K562 (cell line): ENCODE measurements around the gene GPR83. TPM values are rescaled to one million over a fixed set of nuclear protein-coding genes. Genes with fewer than 3 reads are reported as not detected.

Experiments used
- ATAC-seq: fragments of 200-7000 bp; cut with Tn5 transposase; 3 replicates; pipeline ENCODE4 v1.9.1; 2020; ENCODE audit warnings: moderate library complexity
- BruUV-seq: library from RNA; stranded (reverse); fragments of 400-500 nt; replicated peaks from 2 replicates; lab custom pipeline; 2021; lab: Mats Ljungman, UMichigan
- CTCF ChIA-PET: fragments of 300-600 bp; formaldehyde crosslinking; extraction: SDS; loops from one replicate; lab custom pipeline; 2021; ENCODE audit warnings: low intra/inter-chr PET ratio; lab: Yijun Ruan, JAX
- POLR2A ChIA-PET: fragments of 300-600, 350-650 bp; sonication (Branson Sonifier 250); formaldehyde crosslinking; extraction: SDS; loops from one replicate; lab custom pipeline; 2021; ENCODE audit warnings: antibody characterized with exemption, inconsistent platforms; lab: Yijun Ruan, JAX
- DNase-seq, 4 experiments: peaks; one replicate each; pipeline versions ENCODE4 v3.0.0 to v3.0.0-alpha.2; 2011 to 2018; ENCODE audit warnings: low spot score in 3 of 4, mixed read lengths in 3 of 4; ENCODE audit errors: extremely low read depth in 1 of 4
- FAIRE-seq: peaks from 2 replicates; lab custom pipeline; 2011; peaks lifted over from hg19 to GRCh38; lab: Jason Lieb, UNC
- H2AFZ ChIP-seq: 2 replicates; pipeline ENCODE4 v1.6.0; 2011; ENCODE audit warnings: low read depth, low read length, control low read depth, inconsistent platforms
- H3K27ac ChIP-seq: fragments of 200-600 bp; 3 replicates; pipeline ENCODE4 v1.8.0; 2011; ENCODE audit warnings: low read depth, mild to moderate bottlenecking, control low read depth, inconsistent platforms, low read length, moderate library complexity, mixed read lengths; ENCODE audit errors: extremely low read depth
- H3K27me3 ChIP-seq, 2 experiments: fragments of 300-600 bp in 1 of 2; 2 replicates in 1 of 2; 3 replicates in 1 of 2; pipeline versions ENCODE4 v1.6.0 to v1.8.0; 2011; ENCODE audit warnings: inconsistent platforms in 2 of 2, low read length in 2 of 2, mild to moderate bottlenecking in 1 of 2, mixed read lengths in 1 of 2, moderate library complexity in 1 of 2; ENCODE audit not compliant: control insufficient read depth in 2 of 2, insufficient read depth in 2 of 2
- H3K36me3 ChIP-seq: fragments of 300-600 bp; 3 replicates; pipeline ENCODE4 v1.8.0; 2011; ENCODE audit warnings: mild to moderate bottlenecking, low read length, inconsistent platforms; ENCODE audit not compliant: control insufficient read depth, insufficient read depth
- H3K4me1 ChIP-seq, 2 experiments: fragments of 200-600 bp in 1 of 2; replicated peaks in 1 of 2; 2 replicates in 1 of 2; 3 replicates in 1 of 2; pipeline versions ENCODE4 v1.5.1 to v1.8.0; 2011; ENCODE audit warnings: inconsistent platforms in 2 of 2, low read length in 2 of 2, mild to moderate bottlenecking in 1 of 2, mixed read lengths in 1 of 2, moderate library complexity in 1 of 2; ENCODE audit not compliant: control insufficient read depth in 2 of 2, insufficient read depth in 2 of 2
- H3K4me2 ChIP-seq: 2 replicates; pipeline ENCODE4 v1.6.1; 2011; ENCODE audit warnings: low read length, control low read depth, inconsistent platforms, mixed read lengths; ENCODE audit not compliant: insufficient read depth
- H3K4me3 ChIP-seq: fragments of 200-600 bp; sonication (generic), shearing (Covaris generic); 2 replicates; pipeline ENCODE4 v1.5.1; 2016; ENCODE audit warnings: control low read depth, inconsistent platforms
- H3K79me2 ChIP-seq: fragments of 200-600 bp; 3 replicates; pipeline ENCODE4 v1.8.0; 2011; ENCODE audit warnings: low read length, inconsistent platforms; ENCODE audit not compliant: control insufficient read depth, insufficient read depth
- H3K9ac ChIP-seq, 2 experiments: 2 replicates each; pipeline versions ENCODE4 v1.6.0 to v1.6.1; 2011; ENCODE audit warnings: low read depth in 2 of 2, low read length in 2 of 2, control low read depth in 1 of 2, inconsistent platforms in 1 of 2, mild to moderate bottlenecking in 1 of 2, mixed read lengths in 1 of 2; ENCODE audit not compliant: insufficient read depth in 1 of 2
- H3K9me1 ChIP-seq: one replicate; pipeline ENCODE4 v1.6.0; 2011; ENCODE audit warnings: inconsistent platforms, mild to moderate bottlenecking, low read length, moderate library complexity; ENCODE audit not compliant: control insufficient read depth, insufficient read depth
- H3K9me3 ChIP-seq: replicated peaks from 2 replicates; pipeline ENCODE4 v1.5.1; 2011; ENCODE audit warnings: low read depth, low read length, inconsistent platforms; ENCODE audit not compliant: control insufficient read depth, insufficient read depth
- H4K20me1 ChIP-seq: replicated peaks from 2 replicates; pipeline ENCODE4 v1.6.1; 2011; ENCODE audit warnings: low read length, inconsistent platforms, mixed read lengths; ENCODE audit not compliant: control insufficient read depth, insufficient read depth
- CXXC5 ChIP-seq: fragments of 250-450 bp; sonication (Bioruptor Pico); IDR thresholded peaks from 2 replicates; pipeline ENCODE4 v1.8.0; 2022; ENCODE audit warnings: inconsistent platforms, mild to moderate bottlenecking, moderate library complexity
- MEF2D ChIP-seq: conservative IDR thresholded peaks from 2 replicates; pipeline ENCODE4 v1.6.1; 2016; ENCODE audit warnings: low read depth, missing genetic modification characterization, missing compliant biosample characterization
- NR2F6 ChIP-seq: fragments of 450-650 bp; formaldehyde crosslinking; IDR thresholded peaks from 2 replicates; pipeline ENCODE4 v1.4.0; 2020; ENCODE audit warnings: mild to moderate bottlenecking
- PHF20 ChIP-seq: fragments of 450-650 bp; IDR thresholded peaks from 2 replicates; pipeline ENCODE4 v1.6.1; 2018; ENCODE audit not compliant: partially characterized antibody
- POU5F1 ChIP-seq: fragments of 150-350 bp; IDR thresholded peaks from 2 replicates; pipeline ENCODE4 v1.6.1; 2014; ENCODE audit warnings: borderline replicate concordance, low read length, low read depth, mild to moderate bottlenecking; ENCODE audit not compliant: partially characterized antibody
- RBM14 ChIP-seq: fragments of 200-400 bp; formaldehyde crosslinking; IDR thresholded peaks from 2 replicates; pipeline ENCODE4 v1.6.1; 2018; ENCODE audit warnings: low read depth, mild to moderate bottlenecking, low read length, moderate library complexity, borderline replicate concordance; ENCODE audit not compliant: insufficient read depth
- ZNF408 ChIP-seq: fragments of 250-450 bp; sonication (Bioruptor Pico); IDR thresholded peaks from 2 replicates; pipeline ENCODE4 v1.4.0; 2020; ENCODE audit warnings: low read depth, mild to moderate bottlenecking, moderate library complexity
- WGBS: fragments of 100-300 bp; shearing (Covaris generic); methylation state at CpG from one replicate; pipeline ENCODE4 v1.1.6; 2016; ENCODE audit warnings: low coverage, mixed read lengths; ENCODE audit not compliant: insufficient coverage; ENCODE audit errors: missing lambda C conversion rate; 5-methylcytosine and 5-hydroxymethylcytosine counted together
- in situ Hi-C: fragments of 300-500 bp; cut with MboI; formaldehyde crosslinking; loops from 4 replicates; pipeline ENCODE4 v1.15.0; 2018; ENCODE audit warnings: inconsistent platforms, mixed read lengths
- intact Hi-C: fragments of 100-400 bp; cut with micrococcal nuclease; formaldehyde crosslinking; loops from 2 replicates; pipeline ENCODE4 v1.14.2; 2022
- polyA plus RNA-seq, 8 experiments: library from polyadenylated mRNA; depleted of rRNA in 4 of 8; stranded (reverse) in 5 of 8; unstranded in 3 of 8; fragments of >200 nt; fragmentation: Nextera tagmentation in 2 of 8; fragmentation: Illumina TruSeq in 1 of 8; extraction: Ambion mirVana in 2 of 8; extraction: Trizol in 1 of 8; gene quantifications; 2 replicates each; pipeline versions ENCODE4 v1.2.1 to v1.2.3, GENCODE V29; 2011 to 2014; ENCODE audit warnings: inconsistent platforms in 1 of 8, missing spikeins in 1 of 8
- total RNA-seq, 7 experiments: library from RNA; depleted of rRNA in 6 of 7; stranded (reverse); fragments of >200 nt in 6 of 7; fragmentation: Illumina TruSeq in 2 of 7; extraction: Trizol in 2 of 7; gene quantifications; 2 replicates each; pipeline versions ENCODE4 v1.2.1 to v1.2.3, GENCODE V29; 2011 to 2021; ENCODE audit warnings: low replicate concordance in 1 of 7
- TF ChIP-seq, protein P1 (sequence below): sonication (generic); formaldehyde crosslinking; IDR thresholded peaks from 2 replicates; pipeline ENCODE4 v1.8.0; 2023; ENCODE audit warnings: missing genetic modification reagents, mild to moderate bottlenecking, borderline replicate concordance
- TF ChIP-seq, protein P2 (sequence below): sonication (generic); formaldehyde crosslinking; IDR thresholded peaks from 2 replicates; pipeline ENCODE4 v1.9.0; 2022; ENCODE audit warnings: mild to moderate bottlenecking, missing genetic modification reagents

The GPR83 gene
- total and polyA plus RNA-seq, 9 of the 15 experiments (the other 6 are each of a cell fraction or from before 2014, with no cell fraction given), result 0.03 to 0.13 (median 0.08) TPM; not detected in 2

DNA sequence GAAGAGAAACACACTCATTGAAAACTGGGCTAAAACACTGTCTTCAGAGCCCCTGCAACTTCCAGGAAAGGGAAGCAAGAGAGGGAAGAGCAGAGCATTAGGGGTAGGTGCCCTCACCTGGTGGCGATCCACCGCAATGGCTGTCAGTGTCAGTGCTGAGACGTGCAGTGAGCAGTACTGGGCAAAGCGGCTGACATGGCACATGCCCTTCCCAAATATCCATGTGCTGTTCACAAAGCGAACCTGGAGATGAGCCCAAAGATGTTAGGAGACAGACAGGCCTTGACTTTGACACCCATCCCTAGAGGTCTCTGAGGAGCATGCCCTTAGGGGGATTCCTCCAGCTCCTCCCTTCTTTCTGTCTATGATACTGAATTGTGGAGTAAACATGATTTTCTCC is 4.9 kb downstream of the GPR83 start:
- no peaks in the 10 kb centered on the region for H4K20me1 ChIP-seq
- WGBS, result 0% methylated on average over 5 of the region's 5 CpGs
- H3K4me2 ChIP-seq, result no peak overlapping the region
- ATAC-seq (no peak), FAIRE-seq (no peak), DNase-seq (no peak)
- no peak overlapping the region for H3K4me3 ChIP-seq
- ChIA-PET POLR2A (no interaction called here), CTCF (no interaction called here)
- no peak overlapping the region for H3K9ac ChIP-seq
- BruUV-seq, result no TSS peak
- in situ Hi-C loops, result no loop called here
- H3K4me1 ChIP-seq, result peaks cover 0 to 6% of the 10 kb centered on the region in 2 experiments; a peak in 3 of 5 replicates
- H3K79me2 ChIP-seq, result no peaks in the 10 kb centered on the region
- TF ChIP-seq, protein P1, sequence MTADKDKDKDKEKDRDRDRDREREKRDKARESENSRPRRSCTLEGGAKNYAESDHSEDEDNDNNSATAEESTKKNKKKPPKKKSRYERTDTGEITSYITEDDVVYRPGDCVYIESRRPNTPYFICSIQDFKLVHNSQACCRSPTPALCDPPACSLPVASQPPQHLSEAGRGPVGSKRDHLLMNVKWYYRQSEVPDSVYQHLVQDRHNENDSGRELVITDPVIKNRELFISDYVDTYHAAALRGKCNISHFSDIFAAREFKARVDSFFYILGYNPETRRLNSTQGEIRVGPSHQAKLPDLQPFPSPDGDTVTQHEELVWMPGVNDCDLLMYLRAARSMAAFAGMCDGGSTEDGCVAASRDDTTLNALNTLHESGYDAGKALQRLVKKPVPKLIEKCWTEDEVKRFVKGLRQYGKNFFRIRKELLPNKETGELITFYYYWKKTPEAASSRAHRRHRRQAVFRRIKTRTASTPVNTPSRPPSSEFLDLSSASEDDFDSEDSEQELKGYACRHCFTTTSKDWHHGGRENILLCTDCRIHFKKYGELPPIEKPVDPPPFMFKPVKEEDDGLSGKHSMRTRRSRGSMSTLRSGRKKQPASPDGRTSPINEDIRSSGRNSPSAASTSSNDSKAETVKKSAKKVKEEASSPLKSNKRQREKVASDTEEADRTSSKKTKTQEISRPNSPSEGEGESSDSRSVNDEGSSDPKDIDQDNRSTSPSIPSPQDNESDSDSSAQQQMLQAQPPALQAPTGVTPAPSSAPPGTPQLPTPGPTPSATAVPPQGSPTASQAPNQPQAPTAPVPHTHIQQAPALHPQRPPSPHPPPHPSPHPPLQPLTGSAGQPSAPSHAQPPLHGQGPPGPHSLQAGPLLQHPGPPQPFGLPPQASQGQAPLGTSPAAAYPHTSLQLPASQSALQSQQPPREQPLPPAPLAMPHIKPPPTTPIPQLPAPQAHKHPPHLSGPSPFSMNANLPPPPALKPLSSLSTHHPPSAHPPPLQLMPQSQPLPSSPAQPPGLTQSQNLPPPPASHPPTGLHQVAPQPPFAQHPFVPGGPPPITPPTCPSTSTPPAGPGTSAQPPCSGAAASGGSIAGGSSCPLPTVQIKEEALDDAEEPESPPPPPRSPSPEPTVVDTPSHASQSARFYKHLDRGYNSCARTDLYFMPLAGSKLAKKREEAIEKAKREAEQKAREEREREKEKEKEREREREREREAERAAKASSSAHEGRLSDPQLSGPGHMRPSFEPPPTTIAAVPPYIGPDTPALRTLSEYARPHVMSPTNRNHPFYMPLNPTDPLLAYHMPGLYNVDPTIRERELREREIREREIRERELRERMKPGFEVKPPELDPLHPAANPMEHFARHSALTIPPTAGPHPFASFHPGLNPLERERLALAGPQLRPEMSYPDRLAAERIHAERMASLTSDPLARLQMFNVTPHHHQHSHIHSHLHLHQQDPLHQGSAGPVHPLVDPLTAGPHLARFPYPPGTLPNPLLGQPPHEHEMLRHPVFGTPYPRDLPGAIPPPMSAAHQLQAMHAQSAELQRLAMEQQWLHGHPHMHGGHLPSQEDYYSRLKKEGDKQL (CRISPR knock-in tag), result no peak
- TF ChIP-seq RBM14 (no peak), POU5F1 (no peak), ZNF408 (CRISPR knock-in tag) (no peak), CXXC5 (CRISPR knock-in tag) (no peak), NR2F6 (CRISPR knock-in tag) (no peak), MEF2D (no peak), PHF20 (no peak)
- TF ChIP-seq, protein P2, sequence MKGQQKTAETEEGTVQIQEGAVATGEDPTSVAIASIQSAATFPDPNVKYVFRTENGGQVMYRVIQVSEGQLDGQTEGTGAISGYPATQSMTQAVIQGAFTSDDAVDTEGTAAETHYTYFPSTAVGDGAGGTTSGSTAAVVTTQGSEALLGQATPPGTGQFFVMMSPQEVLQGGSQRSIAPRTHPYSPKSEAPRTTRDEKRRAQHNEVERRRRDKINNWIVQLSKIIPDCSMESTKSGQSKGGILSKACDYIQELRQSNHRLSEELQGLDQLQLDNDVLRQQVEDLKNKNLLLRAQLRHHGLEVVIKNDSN (CRISPR knock-in tag), result no peak
- H3K36me3 ChIP-seq, result no peaks in the 10 kb centered on the region
- no peaks in the 10 kb centered on the region for H3K9me1 ChIP-seq
- no peaks in the 10 kb centered on the region for H3K9me3 ChIP-seq
- intact Hi-C loops, result no loop called here
- no peak overlapping the region for H2AFZ ChIP-seq
- peaks cover 9 to 40% of the 10 kb centered on the region in 2 experiments; a peak in 4 of 5 replicates for H3K27me3 ChIP-seq
- H3K27ac ChIP-seq, result no peak overlapping the region
